ENCODE data around the gene RAP1GAP2.

The RAP1GAP2 gene

DNA sequence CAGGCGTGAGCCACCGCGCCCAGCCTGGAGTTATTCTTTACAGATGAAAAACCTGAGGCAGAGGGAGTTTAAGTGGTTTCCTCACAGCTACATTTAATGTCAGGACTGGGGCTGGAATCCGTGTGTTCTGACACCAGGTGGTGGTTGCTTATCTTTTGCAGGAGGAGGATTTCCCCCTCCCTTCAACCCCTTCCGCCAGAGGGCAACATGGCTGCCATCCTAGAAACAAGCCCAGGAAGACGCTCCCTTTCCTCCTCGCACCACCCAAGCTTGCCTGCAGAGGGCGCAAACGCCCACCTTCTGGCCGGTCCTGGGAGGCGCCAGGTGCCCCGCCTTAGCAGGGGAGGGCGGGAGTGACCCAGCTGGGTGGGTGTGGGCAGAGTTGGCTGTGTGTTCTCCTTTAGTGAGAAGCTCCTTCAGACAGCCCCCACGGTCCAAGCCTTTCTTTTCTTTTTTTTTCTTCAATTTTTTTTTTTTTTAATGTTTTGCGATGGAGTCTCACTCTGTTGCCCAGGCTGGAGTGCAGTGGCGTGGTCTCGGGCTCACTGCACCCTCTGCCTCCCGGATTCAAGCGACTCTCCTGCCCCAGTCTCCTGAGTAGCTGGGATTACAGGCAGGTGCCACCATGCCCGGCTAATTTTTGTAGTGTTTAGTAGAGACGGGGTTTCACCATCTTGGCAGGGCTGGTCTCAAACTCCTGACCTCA, 9.9 kb upstream of the RAP1GAP2 start:
- DNase-seq (ENCODE audit: low read depth, low spot score): peak; percentile 100

DNA sequence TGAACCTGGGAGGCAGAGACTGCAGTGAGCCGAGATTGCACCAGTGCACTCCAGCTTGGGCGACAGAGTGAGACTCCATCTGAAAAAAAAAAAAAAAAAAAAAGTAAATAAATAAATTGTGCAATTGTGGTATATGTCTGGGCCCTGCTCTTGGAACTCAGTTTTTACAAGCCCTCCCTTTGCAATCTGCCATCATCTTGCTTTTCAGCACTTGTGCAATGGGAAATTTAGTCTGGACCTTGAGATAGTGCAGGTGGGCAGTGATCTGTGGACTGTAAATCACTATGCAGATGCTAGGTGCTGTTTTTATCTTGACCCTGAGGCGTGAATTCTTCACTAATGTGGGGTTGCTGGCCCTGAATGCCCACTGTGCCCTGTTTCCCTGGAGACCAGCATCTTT, 6.5 kb upstream of the RAP1GAP2 start:
- DNase-seq (ENCODE audit: low read depth, low spot score): no peak

DNA sequence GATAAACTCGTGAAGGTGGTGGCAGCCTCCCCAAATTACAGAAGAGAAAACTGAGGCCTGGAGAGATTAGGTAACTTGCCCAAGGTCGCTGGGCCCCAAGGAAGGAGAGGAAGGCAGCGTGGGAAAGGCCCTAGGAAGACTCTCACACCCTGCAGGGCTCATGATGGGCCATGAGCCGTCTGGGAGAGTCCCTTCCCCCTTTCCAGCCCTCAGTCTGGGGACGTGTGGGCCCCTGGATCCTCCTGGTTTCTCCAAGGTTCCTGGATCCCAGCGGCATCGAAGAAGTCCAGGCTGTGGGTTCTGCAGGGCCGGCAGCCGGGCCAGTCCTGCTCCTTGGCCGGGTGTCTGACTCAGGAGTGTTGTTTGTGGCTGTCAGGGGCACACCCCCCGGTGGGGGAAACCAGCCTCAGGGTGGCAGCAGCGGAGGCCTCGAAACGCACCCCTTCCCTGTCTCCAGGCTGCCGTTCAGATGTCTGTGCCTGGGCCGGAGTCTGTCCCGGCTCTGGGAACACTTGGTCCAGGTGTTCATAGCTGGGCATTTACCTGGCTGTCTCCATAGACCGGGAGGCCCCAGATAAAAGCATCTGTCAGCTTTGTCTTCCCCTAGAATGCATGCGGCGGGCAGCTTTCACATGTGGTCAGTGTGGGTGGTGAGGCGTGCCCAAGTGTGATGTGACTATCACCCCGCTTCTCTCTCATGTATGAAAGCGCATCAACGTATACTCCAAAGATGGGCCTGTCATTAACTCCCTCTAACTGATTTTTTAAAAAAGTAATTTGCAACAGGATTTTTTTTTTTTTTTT, 3.7 kb upstream of the RAP1GAP2 start:
- no peak for DNase-seq (ENCODE audit: low read depth, low spot score)

DNA sequence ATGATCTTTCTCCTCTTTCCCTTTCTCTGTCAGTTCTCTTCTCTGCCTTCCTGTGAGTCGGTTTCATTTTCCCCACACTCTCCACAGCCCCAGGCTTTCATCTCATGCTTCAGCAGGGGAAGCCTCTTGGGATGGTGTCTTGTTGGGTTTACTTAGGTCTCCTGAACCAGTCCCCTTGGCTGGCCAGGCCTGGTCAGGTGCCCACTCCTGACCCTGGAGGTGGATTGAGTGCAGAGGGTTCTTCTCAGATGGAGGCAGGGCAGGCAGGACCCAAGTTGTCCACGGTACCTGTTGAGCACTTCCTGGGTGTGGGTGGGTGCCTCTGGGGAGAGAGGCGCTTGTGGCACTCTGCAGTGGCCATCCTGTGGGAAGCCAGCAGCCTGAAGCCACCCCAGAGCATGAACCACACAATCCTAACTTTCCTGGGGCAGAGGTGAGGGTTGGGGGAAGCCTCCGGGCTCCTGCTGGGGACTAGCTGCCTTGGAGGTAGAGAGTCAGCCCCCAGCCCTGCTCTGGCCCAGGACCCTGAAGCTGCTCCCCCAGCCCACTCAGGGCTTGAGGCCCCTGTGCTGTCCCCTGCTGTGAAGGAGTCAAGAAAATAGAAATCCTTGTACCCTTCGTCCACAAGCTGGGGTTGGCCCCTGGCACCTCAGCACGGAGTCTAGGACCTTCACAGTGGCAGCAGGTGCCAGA, 2.0 kb upstream of the RAP1GAP2 start:
- no peak for DNase-seq (ENCODE audit: low read depth, low spot score)

DNA sequence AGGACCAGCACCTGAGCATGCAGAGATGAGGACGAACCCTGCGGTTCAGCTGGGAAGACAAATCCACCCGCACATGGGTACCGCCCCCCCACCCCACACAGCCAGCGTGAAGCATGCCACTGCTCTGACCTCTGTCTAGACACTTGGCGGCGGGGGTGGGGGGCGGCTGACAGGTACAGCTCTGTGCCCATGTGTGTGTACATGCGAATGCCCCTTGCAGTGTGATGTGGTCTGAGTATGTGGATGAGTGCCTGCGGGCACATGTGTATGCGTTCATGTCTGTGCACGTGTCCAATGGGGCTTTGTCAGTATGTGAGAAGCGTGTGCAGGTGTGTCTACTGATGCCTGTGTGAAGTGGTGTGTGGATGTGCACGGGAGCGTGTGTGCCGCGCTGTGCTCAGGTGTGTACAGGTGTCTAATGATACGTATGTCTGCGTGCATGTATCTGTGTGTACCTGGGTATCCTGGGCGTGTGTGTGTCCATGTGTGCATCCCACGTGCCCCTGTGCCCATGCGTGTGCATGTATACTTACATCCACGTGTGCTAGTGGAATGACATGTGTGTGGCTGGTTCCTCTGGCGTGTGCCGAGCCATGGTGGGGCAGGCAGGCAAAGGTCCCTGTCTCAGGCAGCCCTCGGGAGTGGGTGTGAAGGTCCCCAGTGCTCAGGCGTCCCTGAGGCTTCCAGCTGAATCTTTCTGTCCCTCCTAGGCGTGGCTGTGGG, 636 bp upstream of the RAP1GAP2 start:
- no peak for DNase-seq (ENCODE audit: low read depth, low spot score)

DNA sequence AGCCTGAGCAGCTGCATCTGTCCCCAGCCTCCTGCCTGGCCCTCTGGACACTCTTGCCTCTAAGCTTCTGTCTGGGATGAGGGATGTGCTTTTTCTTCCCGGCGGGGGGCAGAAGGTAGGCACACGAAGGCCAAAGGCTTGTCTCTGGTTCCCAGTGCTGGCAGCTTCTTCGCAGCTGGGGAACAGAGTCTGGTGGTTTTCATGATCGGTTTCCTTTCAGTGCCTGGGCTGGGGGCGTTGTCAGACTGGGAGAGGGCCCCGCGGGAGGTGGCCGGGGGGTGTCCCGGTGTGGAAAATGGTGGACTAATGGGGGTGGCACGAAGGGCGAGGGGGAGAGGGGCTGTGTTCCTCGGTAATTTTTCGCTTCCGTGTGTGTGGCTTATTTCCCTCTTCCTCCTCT, 988 bp downstream of the RAP1GAP2 start:
- no peak for DNase-seq (ENCODE audit: low read depth, low spot score)

DNA sequence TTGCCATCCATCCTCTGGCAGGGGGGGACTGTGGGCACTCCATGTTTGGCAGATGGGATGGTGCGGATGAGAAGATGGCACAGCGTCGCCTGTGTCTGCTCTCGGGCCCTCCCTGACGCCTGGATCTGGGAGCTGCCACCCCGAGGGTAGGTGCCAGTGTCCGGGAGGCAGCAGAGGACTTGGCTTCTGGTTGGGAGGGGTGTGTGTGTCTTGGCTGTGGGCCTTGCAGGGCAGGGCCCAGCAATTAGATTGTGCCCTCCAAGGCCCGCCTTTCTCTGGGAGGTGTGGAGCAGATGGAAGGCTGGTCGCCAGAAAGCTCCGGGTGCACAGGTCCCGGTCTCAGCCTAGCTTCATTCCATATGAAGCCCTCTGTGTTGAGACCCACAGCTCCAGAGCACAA, 1.4 kb downstream of the RAP1GAP2 start:
- DNase-seq (ENCODE audit: low read depth, low spot score): no peak

DNA sequence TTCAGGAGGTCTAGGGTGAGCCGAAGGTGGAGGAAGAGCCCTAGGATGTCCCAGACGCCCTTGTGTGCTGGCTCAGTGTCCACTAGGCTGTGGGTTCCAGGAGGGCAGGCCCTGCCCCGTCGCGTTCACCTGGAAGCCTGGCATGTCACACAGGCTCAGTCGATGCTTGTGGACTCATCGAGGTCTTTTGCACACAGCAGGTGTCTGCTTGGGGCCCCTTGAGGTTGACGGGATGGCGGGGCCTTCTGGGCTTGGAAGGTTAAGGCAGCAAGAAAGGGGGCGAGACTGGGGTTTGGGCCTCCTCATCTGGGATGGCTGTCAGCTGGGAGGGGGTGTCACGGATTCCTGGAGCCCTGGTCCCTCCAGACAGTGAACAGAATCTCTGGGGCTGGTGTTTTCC, 1.9 kb downstream of the RAP1GAP2 start:
- no peak for DNase-seq (ENCODE audit: low read depth, low spot score)

DNA sequence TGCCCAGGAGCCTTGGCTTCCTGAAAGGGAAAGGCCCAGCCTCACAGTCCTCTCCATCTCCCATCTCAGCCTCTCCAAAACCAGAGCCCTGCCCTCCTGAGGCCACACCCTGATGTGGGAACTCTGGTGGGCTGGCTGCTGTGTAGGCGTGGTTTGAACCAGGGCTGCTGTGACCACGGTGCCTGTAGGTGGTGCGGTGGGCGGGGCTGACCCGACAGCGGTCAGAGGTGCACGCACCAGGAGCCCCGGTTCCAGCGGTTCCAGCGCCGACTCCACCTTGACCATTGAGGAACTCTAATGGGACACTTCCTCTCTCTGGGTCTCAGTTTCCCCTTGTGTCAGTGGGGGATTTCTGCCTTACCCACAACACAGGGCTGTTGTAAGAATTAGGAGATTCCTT, 2.4 kb downstream of the RAP1GAP2 start:
- peak; percentile 80 for DNase-seq (ENCODE audit: low read depth, low spot score)

DNA sequence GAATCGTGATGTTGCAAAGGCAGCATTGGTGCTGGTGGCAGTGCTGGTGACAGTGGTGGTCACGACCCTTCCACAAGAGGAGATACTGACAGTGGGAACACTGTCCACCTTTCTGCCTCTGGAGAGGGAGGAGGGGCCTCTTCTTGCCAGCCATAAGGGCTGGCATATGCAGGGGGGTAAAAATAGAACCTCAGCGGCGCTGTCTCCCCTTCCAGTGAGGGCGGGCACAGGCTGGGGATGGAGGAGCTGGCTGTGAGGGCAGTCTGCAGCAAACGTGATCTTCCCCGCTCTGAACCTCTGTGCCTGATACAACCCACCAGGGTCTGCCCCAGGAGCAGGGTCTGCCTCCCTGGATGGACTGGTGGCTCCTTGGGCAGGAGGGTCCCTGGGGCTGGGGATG, 3.4 kb downstream of the RAP1GAP2 start:
- DNase-seq (ENCODE audit: low read depth, low spot score): no peak

DNA sequence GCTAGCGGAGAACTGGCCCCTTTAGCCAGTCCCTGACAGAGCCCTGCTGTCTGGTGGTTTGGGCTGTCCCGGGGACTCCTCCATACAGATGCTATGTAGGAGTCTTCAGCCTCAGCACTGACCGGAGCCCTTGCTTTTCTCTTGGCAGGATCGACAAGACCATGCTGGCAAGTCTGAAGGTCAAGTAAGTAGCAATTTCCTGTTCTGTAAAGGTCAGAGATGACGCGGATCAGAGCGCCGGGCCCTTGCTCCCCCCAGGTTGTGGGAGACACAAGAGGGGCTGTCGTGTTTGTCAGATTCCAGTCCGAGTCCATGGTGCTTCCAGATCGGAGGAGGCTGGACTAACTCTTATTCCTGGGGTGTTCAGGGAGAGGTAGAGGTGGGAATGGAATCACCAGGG, 4.1 kb downstream of the RAP1GAP2 start:
- DNase-seq (ENCODE audit: low read depth, low spot score): no peak

DNA sequence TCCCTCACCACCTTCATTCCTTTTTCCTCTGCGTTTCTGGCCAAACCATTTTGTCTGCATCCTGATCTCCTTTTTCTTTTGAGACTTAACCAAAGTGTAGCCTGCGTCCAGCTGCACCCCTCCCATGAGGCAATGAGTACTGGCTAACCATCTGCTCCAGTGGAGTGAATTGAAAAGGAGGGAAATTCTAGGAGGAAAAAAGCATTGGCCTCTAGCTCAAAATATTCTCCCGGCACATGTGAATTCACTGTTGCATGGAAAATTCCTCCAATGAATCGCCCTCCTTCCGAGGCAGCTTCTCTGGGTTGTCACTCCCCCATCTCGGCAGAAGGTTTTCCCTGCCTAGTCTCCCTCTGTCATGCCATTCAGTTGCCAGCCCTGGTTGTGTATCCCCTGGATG, 5.6 kb downstream of the RAP1GAP2 start:
- no peak for DNase-seq (ENCODE audit: low read depth, low spot score)

DNA sequence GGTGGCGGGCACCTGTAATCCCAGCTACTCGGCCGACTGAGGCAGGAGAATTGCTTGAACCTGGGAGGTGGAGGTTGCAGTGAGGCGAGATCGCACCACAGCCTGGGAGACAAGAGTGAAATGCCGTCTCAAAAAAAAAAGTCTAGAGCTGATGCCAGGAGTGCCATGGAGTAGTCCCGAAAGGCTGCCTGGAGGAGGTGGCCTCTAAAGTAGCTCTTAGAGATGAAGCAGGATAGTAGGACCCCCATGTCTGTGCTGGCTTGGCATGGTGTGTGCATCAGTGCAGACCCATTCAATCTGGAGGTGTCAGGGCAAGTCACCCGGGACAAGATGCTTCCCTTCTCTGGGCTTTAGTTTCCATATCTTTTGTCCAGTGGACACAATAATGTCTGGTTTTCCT, 6.3 kb downstream of the RAP1GAP2 start:
- DNase-seq (ENCODE audit: low read depth, low spot score): no peak

DNA sequence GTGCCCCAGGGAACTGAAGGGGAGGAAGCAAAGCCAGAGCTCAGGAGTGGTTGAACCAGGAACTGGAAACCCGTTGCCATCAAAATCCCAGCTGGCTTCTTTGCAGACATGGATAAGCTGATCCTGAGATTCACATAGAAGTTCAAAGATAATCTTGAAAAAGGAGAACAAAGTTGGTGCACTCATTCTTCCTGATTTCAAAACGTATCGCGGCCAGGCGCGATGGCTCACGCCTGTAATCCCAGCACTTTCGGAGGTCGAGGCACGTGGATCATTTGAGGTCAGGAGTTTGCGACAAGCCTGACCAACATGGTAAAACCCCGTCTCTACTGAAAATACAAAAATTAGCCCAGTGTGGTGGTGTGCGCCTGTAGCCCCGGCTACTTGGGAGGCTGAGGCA, 7.1 kb downstream of the RAP1GAP2 start:
- no peak for DNase-seq (ENCODE audit: low read depth, low spot score)

DNA sequence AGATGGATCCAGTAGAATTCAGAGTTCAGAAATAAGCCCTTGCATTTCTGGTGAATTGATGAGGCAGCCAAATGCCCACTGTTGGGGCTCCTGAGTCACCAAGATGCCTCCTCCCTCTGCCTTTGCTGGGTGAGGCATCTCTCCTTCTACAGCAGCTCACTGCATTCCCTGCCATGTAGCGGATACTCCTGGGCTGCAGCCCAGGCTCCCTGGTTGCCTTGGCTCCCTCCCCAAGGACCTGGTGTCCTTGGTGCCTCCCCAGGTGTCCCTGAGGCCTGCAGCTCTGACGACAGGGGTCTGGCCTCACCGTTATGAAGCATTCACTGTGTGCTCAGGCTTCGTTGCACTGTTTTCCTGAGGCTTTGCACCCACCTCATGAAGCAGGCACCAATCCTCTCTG, 7.7 kb downstream of the RAP1GAP2 start:
- DNase-seq (ENCODE audit: low read depth, low spot score): no peak

DNA sequence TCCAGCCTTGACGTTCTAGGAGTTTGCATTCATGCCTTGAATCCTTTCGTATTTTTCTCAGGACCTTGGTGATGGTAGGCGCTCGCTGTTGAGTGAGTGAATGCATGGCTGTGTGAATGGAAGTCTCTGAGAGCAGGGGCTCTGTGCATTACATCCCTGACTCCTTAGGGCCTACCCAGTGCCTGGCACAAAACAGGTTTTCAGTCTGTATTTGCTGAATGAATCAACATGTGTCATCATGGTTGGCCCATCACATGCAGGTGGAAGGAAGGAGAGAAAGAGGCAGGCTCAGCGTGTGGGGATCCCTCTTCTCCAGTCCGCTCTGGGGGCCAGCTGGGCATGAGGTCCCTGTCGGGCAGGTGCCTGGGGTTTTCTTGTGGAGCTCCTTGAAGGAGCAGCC, 8.7 kb downstream of the RAP1GAP2 start:
- no peak for DNase-seq (ENCODE audit: low read depth, low spot score)

DNA sequence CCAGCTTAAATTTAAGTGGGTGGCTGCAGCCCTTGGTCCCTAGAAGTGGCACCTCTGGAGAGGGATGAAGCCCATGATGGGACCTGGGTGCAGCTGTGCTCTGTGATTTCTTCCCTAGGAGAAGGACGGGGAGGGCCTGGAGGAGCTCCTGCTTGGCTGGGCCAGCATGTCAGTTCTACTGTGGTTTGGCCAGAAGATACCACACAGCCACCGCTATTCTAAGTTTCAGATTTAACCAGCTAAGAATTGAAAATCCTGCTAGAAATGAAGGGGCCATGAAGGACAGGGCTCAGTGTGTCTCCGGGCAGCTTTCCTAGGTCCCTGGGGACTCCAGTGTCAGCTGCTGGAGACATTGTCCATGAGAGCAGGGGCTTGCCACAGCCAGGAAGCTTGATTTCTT, 9.7 kb downstream of the RAP1GAP2 start:
- DNase-seq (ENCODE audit: low read depth, low spot score): no peak

DNA sequence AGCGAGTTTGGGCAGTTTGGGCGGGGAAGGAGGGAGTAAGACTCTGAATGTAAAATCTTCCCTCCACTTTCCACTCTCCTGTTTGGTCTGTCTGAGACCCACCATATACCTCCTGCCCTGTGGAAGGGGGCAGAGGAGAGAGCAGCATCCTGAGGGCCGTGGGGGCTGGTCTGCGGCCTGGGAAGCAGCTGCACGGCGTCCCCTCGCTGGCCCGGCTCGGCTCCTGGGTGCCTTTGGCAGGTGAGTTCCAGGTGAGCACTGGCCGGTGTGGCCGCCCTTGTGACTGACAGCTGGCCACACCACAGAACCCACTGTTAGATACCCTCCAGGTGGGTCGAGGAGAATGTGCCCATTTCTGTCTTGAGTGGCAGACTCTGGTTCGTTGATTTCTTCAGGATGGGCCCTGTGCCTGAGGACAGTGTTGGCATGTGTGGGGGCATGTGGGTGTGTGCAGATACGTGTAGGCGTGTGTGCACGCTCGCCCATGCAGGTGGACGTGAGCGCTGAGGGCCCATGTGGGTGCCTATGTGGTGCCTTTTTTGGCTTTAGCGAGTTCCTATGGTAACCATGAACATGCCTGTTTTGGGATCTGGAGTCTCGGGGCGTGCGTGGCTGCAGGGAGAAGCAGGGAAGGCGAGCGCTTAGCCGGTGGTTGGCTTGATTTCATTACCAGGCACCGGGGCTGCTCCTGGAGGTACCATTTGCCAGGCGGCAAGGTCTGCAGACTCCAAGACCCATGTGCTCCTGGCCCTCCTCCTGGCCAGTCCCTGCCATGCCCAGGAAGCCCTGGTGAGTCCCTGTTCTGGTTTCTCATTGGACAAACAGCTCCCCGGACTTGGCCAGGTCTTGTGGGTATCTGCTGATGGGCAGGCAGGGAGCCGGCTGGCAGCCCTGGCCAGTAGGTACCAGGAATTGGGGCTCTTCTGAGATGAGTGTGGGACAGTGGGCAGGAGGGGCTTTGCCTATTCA, 12.4 kb downstream of the RAP1GAP2 start:
- DNase-seq (ENCODE audit: low read depth, low spot score): no peak

DNA sequence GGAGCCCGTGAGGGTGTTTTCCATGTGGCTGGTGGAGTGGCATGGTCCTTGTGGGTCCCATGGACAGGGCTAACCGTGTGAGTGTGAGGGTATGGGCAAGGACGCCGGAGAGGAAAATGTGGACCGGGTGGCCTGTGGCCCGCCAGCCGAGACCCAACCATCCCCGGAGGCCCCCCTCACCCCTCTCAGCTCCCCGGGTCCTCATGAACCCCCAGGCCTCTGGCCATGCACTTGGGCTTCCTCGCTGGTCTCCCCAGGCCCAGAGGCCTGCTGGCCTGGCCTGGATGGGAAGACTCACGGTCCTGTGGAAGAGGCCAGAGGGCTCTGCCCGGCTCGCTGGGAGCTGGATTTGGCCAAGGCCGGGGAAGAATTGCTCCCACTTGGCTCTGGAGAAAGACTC, 13.1 kb downstream of the RAP1GAP2 start:
- DNase-seq (ENCODE audit: low read depth, low spot score): no peak

DNA sequence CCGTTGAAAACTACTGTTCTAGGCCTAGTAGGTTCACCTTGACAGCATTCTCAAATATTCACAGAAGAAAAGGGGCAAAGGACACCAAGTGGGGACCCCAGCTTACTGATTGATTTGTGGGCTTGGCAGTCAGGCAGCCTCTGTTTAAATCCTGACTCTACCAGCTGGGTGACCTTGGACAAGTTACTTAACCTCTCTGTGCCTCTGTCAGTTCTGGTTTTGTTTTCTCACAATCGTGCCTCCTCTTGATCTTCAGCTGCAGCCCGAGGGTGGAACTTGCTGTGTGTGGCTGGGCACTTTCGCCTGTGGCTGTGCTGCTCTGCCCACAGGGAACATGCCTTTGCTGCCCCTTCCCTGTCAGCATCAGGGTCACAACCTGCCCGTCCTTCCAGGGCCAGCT, 17.8 kb downstream of the RAP1GAP2 start:
- DNase-seq (ENCODE audit: low read depth, low spot score): no peak

All from ELF-1 (cell line).